ENCODE measurements around the gene C5orf34.

DNA sequence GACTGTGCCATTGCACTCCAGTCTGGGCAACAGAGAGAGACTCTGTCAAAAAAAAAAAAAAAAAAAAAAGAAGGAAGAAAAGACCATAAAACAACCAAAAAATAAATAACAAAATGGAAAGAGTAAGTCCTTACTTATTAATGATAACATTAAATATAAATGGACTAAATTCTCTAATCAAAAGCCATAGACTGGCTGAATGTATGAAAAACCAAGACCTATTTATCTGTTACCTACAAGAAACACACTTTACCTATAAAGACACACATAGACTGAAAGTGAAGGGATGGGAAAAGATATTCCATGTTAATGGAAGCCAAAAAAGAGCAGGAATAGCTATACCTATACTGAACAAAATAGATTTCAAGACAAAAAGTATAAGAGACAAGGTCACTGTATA, 47.8 kb downstream of the C5orf34 start:
- TF ChIP-seq EZH2phosphoT487 (conservative IDR thresholded peaks at IDR 0.05; ENCODE audit: low read length) (no peak), CTCF (IDR thresholded peaks at IDR 0.05; ENCODE audit: insufficient read depth, low read length, poor library complexity, severe bottlenecking) (no peak)
